ENCODE results near the gene PRR13. TPM values are rescaled to one million over a fixed set of nuclear protein-coding genes. Genes with fewer than 3 reads are reported as not detected.

The PRR13 gene
- total and polyA plus RNA-seq, 2 experiments from 2014 or later = 42.4 to 217 TPM

GRCh38 chr12:53450936-53451335 is 9.4 kb downstream of the PRR13 start:
- Histone ChIP-seq H3F3A (ENCODE audit: insufficient read depth) (peaks cover 45% of the 10 kb centered on the region), H3K27ac (no peak overlapping the region), H3K9me2 (ENCODE audit: insufficient read depth) (no peaks in the 10 kb centered on the region), H3K36me3 (ENCODE audit: low read depth) (peaks cover 22% of the 10 kb centered on the region), H3K4me3 (no peak overlapping the region), H2AFZ (no peak overlapping the region), H3K4me1 (ENCODE audit: insufficient read depth) (peaks cover 14% of the 10 kb centered on the region), H3K9ac (no peak overlapping the region), H3K79me2 (ENCODE audit: insufficient read depth) (peaks cover 38% of the 10 kb centered on the region), H3K27me3 (replicated peaks; ENCODE audit: insufficient read depth) (no peaks in the 10 kb centered on the region), H3K4me2 (ENCODE audit: unreplicated experiment) (no peak overlapping the region), H3K9me3 (ENCODE audit: low read depth) (no peaks in the 10 kb centered on the region), H4K20me1 (ENCODE audit: insufficient read depth) (peaks cover 27% of the 10 kb centered on the region)
- WGBS, 2 experiments (ENCODE audit: low coverage in 1 of 2, low lambda C conversion rate in 2 of 2, missing lambda C conversion rate in 2 of 2) = 95 to 97% methylated on average over 6 to 7 of the region's 7 CpGs
- no peak for DNase-seq
- TF ChIP-seq EZH2phosphoT487 (IDR thresholded peaks at IDR 0.05; ENCODE audit: insufficient read depth, low read depth) = no peak
- in situ Hi-C loops (cut with MboI) = no loop called here

- Histone ChIP-seq H3K27me3 (replicated peaks; ENCODE audit: insufficient read depth) (no peaks in the 10 kb centered on the region), H3K9ac (peak within 1 kb of the TSS; percentile 99), H2AFZ (peak within 1 kb of the TSS; percentile 90), H3K9me3 (ENCODE audit: low read depth) (no peaks in the 10 kb centered on the region), H3K4me1 (ENCODE audit: insufficient read depth) (peaks cover 14% of the 10 kb centered on the region), H3K27ac (peak within 1 kb of the TSS; percentile 92), H3K9me2 (ENCODE audit: insufficient read depth) (no peaks in the 10 kb centered on the region), H4K20me1 (ENCODE audit: insufficient read depth) (peaks cover 30% of the 10 kb centered on the region), H3K4me2 (ENCODE audit: unreplicated experiment) (peak within 1 kb of the TSS; percentile 88), H3K36me3 (ENCODE audit: low read depth) (peaks cover 30% of the 10 kb centered on the region), H3F3A (ENCODE audit: insufficient read depth) (peaks cover 50% of the 10 kb centered on the region), H3K79me2 (ENCODE audit: insufficient read depth) (peaks cover 45% of the 10 kb centered on the region), H3K4me3 (peak within 1 kb of the TSS; percentile 99)
- TF ChIP-seq EZH2 (IDR thresholded peaks at IDR 0.05; ENCODE audit: insufficient read depth, poor library complexity, severe bottlenecking) (no peak), EZH2phosphoT487 (IDR thresholded peaks at IDR 0.05; ENCODE audit: insufficient read depth, low read depth) (no peak)
- in situ Hi-C loops (cut with MboI) = no loop called here
- WGBS, 2 experiments (ENCODE audit: low coverage in 1 of 2, low lambda C conversion rate in 2 of 2, missing lambda C conversion rate in 2 of 2) = 0 to 1% methylated on average over 19 to 30 of the region's 32 CpGs
- DNase-seq = peak; percentile 100
Observed at GRCh38 chr12:53451661-53452158, 10.2 kb downstream of the PRR13 start, which contains the start of gene PCBP2. Gene PCBP2 (plus strand): TSS chr12:53452102. CDS start chr12:53454801, 2,699 bp downstream.

DNA sequence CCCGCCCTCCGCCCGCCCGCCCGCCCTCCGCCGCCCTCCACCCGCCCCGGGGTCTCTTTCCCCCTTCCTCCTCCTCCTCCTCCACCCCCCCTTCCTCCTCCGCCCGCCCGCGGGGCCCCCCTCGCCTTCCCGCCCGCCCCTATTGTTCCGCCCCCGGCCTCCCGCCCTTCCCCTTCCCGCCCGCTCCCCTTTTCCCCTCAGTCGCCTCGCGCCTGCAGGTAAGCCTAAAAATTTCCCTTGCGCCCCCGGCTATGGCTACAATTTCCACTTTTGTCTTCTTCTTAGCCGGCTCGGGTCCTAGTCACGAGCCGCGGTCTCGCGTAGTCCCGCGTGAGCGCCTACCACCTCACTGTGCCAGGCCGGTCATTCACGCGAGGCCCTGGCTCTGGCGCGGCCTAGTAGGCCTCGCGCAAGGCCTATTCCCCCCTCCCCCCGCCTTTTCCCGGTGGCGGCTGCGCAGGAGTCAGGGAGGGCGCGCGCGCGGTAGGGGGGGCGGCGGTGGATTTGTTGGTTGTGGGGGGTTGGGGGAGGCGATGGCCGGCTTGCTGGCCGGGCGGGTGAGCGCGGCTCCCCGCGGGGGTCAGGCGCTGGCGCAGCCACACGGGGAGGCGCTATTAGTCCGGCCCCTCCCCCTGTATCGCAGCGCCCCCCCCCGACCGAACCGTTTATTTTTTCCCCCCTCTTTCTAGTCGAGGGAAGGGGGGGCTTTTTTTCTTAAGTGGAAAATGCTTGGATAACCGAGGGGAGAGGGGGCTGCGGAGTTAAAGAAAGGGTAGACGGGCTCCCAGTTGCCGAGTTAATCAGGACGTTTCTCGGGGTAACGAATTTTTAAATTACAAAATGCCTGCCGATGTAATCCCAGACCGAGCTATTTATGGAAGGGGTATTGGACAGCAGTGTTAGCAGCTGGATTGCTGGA is 10.9 kb downstream of the PRR13 start:
- Histone ChIP-seq H3K27ac (peak overlapping the region; percentile 92), H3K9me2 (ENCODE audit: insufficient read depth) (no peaks in the 10 kb centered on the region), H3F3A (ENCODE audit: insufficient read depth) (peaks cover 56% of the 10 kb centered on the region), H3K4me1 (ENCODE audit: insufficient read depth) (peaks cover 14% of the 10 kb centered on the region), H3K9ac (peak overlapping the region; percentile 99), H3K4me3 (peak overlapping the region; percentile 99), H3K27me3 (replicated peaks; ENCODE audit: insufficient read depth) (no peaks in the 10 kb centered on the region), H3K36me3 (ENCODE audit: low read depth) (peaks cover 37% of the 10 kb centered on the region), H3K79me2 (ENCODE audit: insufficient read depth) (peaks cover 52% of the 10 kb centered on the region), H2AFZ (no peak overlapping the region), H4K20me1 (ENCODE audit: insufficient read depth) (peaks cover 30% of the 10 kb centered on the region), H3K4me2 (ENCODE audit: unreplicated experiment) (peak overlapping the region; percentile 88), H3K9me3 (ENCODE audit: low read depth) (no peaks in the 10 kb centered on the region)
- DNase-seq = peak; percentile 92
- WGBS, 2 experiments (ENCODE audit: low coverage in 1 of 2, low lambda C conversion rate in 2 of 2, missing lambda C conversion rate in 2 of 2) = 1 to 2% methylated on average over 35 to 82 of the region's 82 CpGs
- TF ChIP-seq EZH2phosphoT487 (IDR thresholded peaks at IDR 0.05; ENCODE audit: insufficient read depth, low read depth) = no peak
- no peak for TF ChIP-seq EZH2 (IDR thresholded peaks at IDR 0.05; ENCODE audit: insufficient read depth, poor library complexity, severe bottlenecking)
- in situ Hi-C loops (cut with MboI) = no loop called here

DNA sequence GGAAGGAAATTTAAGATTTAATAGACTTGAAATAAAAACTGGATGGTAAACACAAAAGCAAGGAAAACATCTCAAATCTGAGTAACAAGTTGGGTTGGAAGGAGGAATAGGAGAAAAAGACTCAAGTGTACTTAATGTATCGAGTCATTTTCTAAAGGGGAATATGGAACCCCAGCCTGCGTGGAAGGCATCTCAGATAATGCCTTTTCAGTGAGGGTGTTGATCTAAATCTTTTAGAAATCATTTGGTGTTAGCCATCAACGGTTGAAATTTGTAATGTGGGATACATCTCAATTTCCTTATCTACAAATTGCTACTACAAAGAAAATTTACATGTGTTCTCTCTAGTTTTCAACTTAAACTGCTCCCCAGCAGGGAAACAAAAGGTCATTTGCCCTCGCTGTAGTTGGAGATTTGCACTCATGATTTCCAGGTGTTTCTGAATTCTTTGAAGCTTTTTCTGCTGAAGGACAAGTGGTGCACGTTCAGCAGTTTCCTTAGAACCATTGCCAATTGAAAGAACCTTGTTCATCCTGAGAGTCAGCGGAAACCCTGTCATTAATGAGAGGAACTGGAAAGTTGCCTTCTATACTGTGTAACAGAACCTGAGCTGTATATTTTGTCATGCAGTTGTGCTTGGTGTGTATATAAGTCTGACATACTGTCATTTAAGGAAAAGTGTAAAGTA is 12.6 kb downstream of the PRR13 start:
- H3K9ac ChIP-seq = peak overlapping the region; percentile 99
- peaks cover 30% of the 10 kb centered on the region for H4K20me1 ChIP-seq (ENCODE audit: insufficient read depth)
- H2AFZ ChIP-seq = no peak overlapping the region
- H3K4me3 ChIP-seq = peak overlapping the region; percentile 99
- H3F3A ChIP-seq (ENCODE audit: insufficient read depth) = peaks cover 60% of the 10 kb centered on the region
- TF ChIP-seq EZH2 (IDR thresholded peaks at IDR 0.05; ENCODE audit: insufficient read depth, poor library complexity, severe bottlenecking) (no peak), EZH2phosphoT487 (IDR thresholded peaks at IDR 0.05; ENCODE audit: insufficient read depth, low read depth) (no peak)
- peaks cover 14% of the 10 kb centered on the region for H3K4me1 ChIP-seq (ENCODE audit: insufficient read depth)
- in situ Hi-C loops (cut with MboI) = no loop called here
- no peaks in the 10 kb centered on the region for H3K27me3 ChIP-seq (replicated peaks; ENCODE audit: insufficient read depth)
- no peaks in the 10 kb centered on the region for H3K9me3 ChIP-seq (ENCODE audit: low read depth)
- H3K27ac ChIP-seq = peak overlapping the region; percentile 92; the same call in 1 of the 2 replicates
- peaks cover 69% of the 10 kb centered on the region for H3K79me2 ChIP-seq (ENCODE audit: insufficient read depth)
- peaks cover 53% of the 10 kb centered on the region for H3K36me3 ChIP-seq (ENCODE audit: low read depth)
- peak overlapping the region; percentile 88 for H3K4me2 ChIP-seq (ENCODE audit: unreplicated experiment)
- H3K9me2 ChIP-seq (ENCODE audit: insufficient read depth) = no peaks in the 10 kb centered on the region
- 33 to 38% methylated on average over 6 of the region's 6 CpGs for WGBS, 2 experiments (ENCODE audit: low coverage in 1 of 2, low lambda C conversion rate in 2 of 2, missing lambda C conversion rate in 2 of 2)
- no peak for DNase-seq

Measured in GM23248 (cell line).